NB4 (cell line): ENCODE measurements around the gene FHOD1.

Source experiments
- DNase-seq: peaks from one replicate; pipeline ENCODE4 v3.0.0; 2010; ENCODE audit warnings: low read depth
- H3K4me3 ChIP-seq: one replicate; pipeline ENCODE4 v1.5.1; 2011; ENCODE audit warnings: mild to moderate bottlenecking, low read depth, low read length, moderate library complexity
- MYC ChIP-seq: IDR thresholded peaks from 2 replicates; pipeline ENCODE4 v1.6.1; 2011; ENCODE audit warnings: low read depth, low read length
- POLR2A ChIP-seq: IDR thresholded peaks from 2 replicates; pipeline ENCODE4 v1.6.1; 2011; ENCODE audit warnings: mild to moderate bottlenecking; ENCODE audit not compliant: insufficient read length; ENCODE audit errors: extremely low read depth
- TF ChIP-seq, protein P1 (sequence below): IDR thresholded peaks from one replicate; pipeline ENCODE4 v1.5.1; 2012; ENCODE audit warnings: low read depth, low read length
- TF ChIP-seq, protein P2 (sequence below): IDR thresholded peaks from 2 replicates; pipeline ENCODE4 v1.6.1; 2011; ENCODE audit warnings: low read depth, low read length

Gene FHOD1

DNA sequence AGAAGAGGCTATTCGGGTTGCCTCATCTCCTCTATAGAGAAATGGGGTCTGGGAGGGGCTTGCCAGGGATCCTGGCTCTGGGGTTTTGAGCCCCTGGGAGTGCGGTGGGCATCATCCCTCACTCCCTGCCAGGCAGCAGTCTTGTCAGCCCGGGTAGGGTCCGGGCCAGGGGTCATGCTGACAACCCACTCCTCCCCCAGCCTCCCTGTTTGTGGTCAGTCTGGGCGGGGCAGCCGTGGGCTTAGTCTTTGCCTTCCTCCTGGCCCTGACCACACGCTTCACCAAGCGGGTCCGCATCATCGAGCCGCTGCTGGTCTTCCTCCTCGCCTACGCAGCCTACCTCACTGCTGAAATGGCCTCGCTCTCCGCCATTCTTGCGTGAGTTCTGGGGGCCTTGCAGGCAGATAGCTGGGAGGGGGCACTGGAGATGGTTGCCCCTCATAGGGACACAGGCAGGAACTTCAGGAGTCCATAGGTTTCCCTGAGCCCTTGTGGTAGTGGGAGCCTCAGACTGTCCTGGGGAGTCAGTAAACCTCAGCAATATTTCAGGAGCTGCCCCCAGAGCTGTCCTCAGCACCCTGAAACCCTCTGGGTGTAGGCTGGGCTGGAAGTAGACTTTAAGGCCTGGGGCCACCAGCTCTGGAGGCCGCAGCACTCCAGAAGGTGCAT lies 8.4 kb upstream of the FHOD1 start:
- TF ChIP-seq MYC, result no peak
- no peak overlapping the region for H3K4me3 ChIP-seq
- DNase-seq, result no peak

DNA sequence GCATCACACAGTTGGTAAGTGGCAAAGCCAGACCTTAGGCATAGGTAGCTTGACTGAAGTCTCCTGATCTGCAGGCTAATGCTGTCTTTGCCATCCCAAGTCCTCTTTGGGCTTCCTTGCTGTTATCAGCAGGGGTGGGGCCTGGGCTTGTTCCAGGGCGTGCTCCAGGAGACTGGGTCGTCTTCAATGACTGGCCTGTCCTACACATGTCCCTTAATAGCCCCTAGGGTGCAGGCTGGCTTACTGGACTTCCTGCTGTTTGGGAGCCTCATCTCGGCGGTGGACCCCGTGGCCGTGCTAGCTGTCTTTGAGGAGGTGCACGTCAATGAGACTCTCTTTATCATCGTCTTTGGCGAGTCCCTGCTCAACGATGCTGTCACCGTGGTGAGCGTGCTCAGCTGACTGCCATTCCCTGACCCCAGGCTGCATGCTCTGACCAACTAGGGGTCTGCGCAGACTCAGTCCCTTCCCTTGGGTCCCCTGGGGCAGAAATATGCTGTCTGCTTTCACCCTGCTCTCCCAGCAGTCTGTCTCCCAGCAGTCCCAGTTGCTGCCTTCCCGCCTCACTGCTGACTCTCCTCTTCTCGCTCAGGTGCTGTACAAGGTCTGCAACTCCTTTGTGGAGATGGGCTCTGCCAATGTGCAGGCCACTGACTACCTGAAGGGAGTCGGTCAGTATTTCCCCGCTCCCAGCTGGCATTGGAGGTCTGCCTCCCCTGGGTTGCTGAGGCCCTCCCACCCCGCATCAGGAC lies 7.7 kb upstream of the FHOD1 start:
- H3K4me3 ChIP-seq, result no peak overlapping the region
- TF ChIP-seq, protein P1, sequence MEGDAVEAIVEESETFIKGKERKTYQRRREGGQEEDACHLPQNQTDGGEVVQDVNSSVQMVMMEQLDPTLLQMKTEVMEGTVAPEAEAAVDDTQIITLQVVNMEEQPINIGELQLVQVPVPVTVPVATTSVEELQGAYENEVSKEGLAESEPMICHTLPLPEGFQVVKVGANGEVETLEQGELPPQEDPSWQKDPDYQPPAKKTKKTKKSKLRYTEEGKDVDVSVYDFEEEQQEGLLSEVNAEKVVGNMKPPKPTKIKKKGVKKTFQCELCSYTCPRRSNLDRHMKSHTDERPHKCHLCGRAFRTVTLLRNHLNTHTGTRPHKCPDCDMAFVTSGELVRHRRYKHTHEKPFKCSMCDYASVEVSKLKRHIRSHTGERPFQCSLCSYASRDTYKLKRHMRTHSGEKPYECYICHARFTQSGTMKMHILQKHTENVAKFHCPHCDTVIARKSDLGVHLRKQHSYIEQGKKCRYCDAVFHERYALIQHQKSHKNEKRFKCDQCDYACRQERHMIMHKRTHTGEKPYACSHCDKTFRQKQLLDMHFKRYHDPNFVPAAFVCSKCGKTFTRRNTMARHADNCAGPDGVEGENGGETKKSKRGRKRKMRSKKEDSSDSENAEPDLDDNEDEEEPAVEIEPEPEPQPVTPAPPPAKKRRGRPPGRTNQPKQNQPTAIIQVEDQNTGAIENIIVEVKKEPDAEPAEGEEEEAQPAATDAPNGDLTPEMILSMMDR, result no peak
- no peak for TF ChIP-seq MYC
- DNase-seq, result no peak

DNA sequence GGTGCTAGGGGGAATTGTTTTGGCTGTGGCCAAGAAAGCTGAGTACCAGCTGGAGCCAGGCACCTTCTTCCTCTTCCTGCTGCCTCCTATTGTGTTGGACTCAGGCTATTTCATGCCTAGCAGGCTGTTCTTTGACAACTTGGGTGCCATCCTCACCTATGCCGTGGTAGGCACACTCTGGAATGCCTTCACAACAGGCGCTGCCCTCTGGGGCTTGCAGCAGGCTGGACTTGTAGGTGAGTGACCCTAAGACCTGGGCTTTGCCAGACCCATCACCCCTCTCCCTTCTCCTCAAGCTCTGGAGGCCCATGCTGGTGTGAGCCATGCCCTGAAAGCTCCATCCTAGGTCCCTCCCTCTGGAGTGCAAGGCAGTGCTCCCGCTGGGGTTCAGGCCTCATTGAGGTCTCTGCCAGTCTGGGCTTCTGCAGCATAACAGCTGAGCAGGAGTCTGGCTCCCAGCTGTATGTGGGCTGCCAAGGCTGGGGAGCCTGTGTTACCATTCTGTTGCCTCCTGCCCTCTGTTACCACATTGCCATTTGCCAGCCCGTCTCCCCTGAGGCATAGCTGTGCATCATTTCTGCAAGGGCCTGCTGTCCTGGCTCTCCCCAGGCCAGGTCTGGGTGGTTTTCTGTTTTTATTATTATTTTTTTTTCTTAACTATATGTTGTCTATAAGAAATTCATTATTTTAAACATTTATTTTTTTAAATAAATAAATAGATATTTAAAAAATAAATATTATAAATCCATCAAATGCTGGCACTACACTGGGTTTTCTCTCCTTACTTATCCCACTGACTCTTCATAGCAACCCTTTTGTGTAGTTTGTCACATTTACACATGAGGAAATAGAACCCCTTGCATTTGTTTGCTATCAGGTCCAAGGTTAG lies 5.6 kb upstream of the FHOD1 start:
- TF ChIP-seq POLR2A, result no peak
- DNase-seq, result no peak

DNA sequence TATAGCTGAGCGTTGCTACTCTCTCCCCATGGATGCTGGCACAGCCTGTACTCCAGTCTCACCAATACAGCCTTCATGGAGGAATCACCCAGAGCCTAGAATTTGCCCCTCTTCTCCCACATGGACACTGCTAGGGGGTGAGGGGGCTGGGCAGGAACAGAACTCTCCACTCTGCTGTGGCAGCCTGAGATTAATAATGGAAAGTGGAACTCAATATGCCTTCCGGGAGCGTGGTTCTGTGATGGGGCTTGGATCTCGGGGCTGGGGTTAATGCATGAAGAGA lies 2.7 kb upstream of the FHOD1 start:
- H3K4me3 ChIP-seq, result no peak overlapping the region
- TF ChIP-seq, protein P2, sequence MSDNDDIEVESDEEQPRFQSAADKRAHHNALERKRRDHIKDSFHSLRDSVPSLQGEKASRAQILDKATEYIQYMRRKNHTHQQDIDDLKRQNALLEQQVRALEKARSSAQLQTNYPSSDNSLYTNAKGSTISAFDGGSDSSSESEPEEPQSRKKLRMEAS, result no peak
- TF ChIP-seq, protein P1, result no peak
- TF ChIP-seq POLR2A, result no peak
- TF ChIP-seq MYC, result no peak
- DNase-seq, result no peak

More for the DNA sequence above, 5.6 kb upstream of the FHOD1 start:
- no peak overlapping the region for H3K4me3 ChIP-seq

DNA sequence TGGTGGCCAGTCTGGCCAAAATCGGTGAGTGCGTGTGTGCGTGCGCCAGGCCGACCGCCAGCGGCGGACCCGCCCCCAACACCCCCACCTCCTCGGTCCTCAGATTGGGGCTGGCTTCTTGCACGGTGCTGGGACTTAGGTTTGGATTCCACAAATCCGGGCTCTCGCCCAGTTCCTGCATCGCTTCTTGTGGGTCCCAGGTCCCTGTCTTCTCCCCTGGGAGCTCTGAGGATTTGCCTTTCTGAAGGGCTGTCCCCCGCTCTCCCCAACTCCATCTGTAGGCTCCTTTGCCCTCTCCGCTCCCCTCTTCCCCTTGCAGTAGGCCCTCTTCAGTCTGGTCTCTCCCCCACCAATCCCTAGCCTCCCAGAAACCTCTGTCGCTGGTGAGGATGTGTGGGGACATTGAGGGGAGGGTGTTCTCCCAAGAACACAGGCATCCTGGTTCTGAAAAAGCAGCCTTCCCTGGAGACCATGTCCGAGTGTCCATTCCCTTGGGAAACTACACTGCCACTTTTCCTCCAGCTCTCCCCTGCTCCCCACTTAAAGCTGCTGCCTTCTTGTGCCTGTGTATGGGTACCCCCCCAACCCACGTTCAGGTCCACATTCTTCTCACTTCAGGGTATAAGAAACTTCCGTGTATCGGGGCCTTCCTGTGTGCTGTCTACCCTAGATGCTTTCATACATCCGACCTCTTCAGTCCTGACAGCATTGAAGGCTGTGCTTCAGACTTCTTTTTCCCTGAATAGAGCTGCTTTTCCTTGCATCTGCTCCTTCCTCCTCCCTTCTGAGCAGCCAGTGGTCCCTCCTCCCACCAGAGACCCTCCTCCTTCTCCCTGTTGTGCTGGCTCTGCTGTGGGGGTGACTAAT lies 2.1 kb upstream of the FHOD1 start:
- no peak overlapping the region for H3K4me3 ChIP-seq
- DNase-seq, result no peak
- TF ChIP-seq, protein P1, result no peak
- no peak for TF ChIP-seq POLR2A
- no peak for TF ChIP-seq MYC
- TF ChIP-seq, protein P2, result no peak

DNA sequence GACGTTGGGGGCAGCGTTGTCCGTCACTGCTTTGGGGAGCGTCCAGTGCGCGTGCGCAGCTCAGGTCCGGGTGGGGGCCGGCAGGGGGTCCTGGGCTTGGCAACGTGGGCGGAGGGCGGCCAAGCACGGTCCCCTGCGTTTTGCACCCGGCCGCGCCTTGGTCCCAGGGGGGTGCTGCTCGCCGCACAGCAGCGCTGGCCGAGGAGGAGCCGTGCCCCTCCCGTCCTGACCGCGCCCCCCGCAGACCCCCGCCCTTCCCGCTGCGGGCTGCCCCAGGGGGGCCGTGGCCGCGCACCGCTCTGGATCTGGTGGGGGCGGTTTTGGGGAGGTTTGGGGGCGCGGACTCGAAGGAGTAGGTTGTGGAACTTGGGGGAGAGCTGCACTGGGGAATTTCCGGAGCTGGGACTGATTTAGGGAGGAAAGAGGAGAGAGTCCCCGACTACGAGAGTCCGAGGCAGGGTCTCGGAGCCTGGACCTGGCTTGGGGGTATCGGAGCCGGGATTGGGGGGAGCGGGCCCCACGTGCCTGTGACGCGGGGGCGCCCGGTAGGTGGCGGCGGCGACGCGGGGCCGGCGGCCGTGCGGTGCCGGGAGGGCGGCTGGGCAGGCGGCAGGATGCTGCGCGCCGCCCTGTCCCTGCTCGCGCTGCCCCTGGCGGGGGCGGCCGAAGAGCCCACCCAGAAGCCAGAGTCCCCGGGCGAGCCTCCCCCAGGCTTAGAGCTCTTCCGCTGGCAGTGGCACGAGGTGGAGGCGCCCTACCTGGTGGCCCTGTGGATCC lies 1.3 kb upstream of the FHOD1 start, which contains the start of gene SLC9A5:
TSS of gene SLC9A5 (plus strand) at position 579 of the 777 bp plus-strand sequence. CDS start at position 615, 36 bp downstream.
- peak within 1 kb of the TSS; percentile 14 for H3K4me3 ChIP-seq
- TF ChIP-seq, protein P2, result no peak
- TF ChIP-seq, protein P1, result no peak
- TF ChIP-seq MYC (peak; percentile 27; the same call in 1 of the 2 replicates), POLR2A (no peak)
- peak; percentile 60 for DNase-seq
